Activated T-cell treated with anti-CD3 and anti-CD28 coated beads, Interleukin-2, amount 50 U/mL, for 24 hours (primary cell): Measurements from ENCODE around the gene ELAVL3.
"Not testable (repeated sequence)": the region's sequence is repeated elsewhere in the genome, so short reads cannot be mapped to it uniquely, and the experiment has no call there.

Experiments used
- DNase-seq: peaks from one replicate; pipeline ENCODE4 v3.0.0-alpha.2; 2020
- H3K27ac Mint-ChIP-seq: 2 replicates; pipeline ENCODE4 v1.8.0; 2020; ENCODE audit warnings: mild to moderate bottlenecking, mixed read lengths
- H3K27me3 Mint-ChIP-seq: 2 replicates; pipeline ENCODE4 v1.8.0; 2020; ENCODE audit warnings: mixed read lengths
- H3K36me3 Mint-ChIP-seq: 2 replicates; pipeline ENCODE4 v1.8.0; 2020; ENCODE audit warnings: low read depth, mixed read lengths
- H3K4me1 Mint-ChIP-seq: 2 replicates; pipeline ENCODE4 v1.8.0; 2020; ENCODE audit warnings: low read depth, mixed read lengths
- H3K4me3 Mint-ChIP-seq: 2 replicates; pipeline ENCODE4 v1.8.0; 2020; ENCODE audit warnings: mild to moderate bottlenecking, moderate library complexity, mixed read lengths
- H3K9me3 Mint-ChIP-seq: 2 replicates; pipeline ENCODE4 v1.8.0; 2020; ENCODE audit warnings: mixed read lengths

ELAVL3 gene

GRCh38 chr19:11479090-11479897 lies 1.6 kb downstream of the ELAVL3 start:
- H3K27me3 Mint-ChIP-seq = peaks cover 45% of the 10 kb centered on the region
- DNase-seq = peak; percentile 54
- H3K27ac Mint-ChIP-seq = no peak overlapping the region
- H3K4me3 Mint-ChIP-seq = no peak overlapping the region
- no peaks in the 10 kb centered on the region for H3K9me3 Mint-ChIP-seq
- H3K4me1 Mint-ChIP-seq = peaks cover 22% of the 10 kb centered on the region
- peaks cover 6% of the 10 kb centered on the region for H3K36me3 Mint-ChIP-seq

- no peak for DNase-seq
- Mint-ChIP-seq H3K4me3 (no peak overlapping the region), H3K36me3 (peaks cover 2% of the 10 kb centered on the region), H3K4me1 (peaks cover 22% of the 10 kb centered on the region), H3K27me3 (peaks cover 42% of the 10 kb centered on the region), H3K9me3 (no peaks in the 10 kb centered on the region), H3K27ac (no peak overlapping the region)
Observed at GRCh38 chr19:11478167-11479089, 2.4 kb downstream of the ELAVL3 start.

GRCh38 chr19:11475861-11476260 lies 5.0 kb downstream of the ELAVL3 start:
- Mint-ChIP-seq H3K9me3 (no peaks in the 10 kb centered on the region), H3K4me1 (peaks cover 4% of the 10 kb centered on the region), H3K36me3 (no peaks in the 10 kb centered on the region), H3K27ac (no peak overlapping the region), H3K27me3 (peaks cover 22% of the 10 kb centered on the region), H3K4me3 (no peak overlapping the region)
- no peak for DNase-seq

GRCh38 chr19:11475343-11475742 lies 5.5 kb downstream of the ELAVL3 start:
- H3K36me3 Mint-ChIP-seq, H3K27ac Mint-ChIP-seq, H3K9me3 Mint-ChIP-seq, H3K4me1 Mint-ChIP-seq, H3K4me3 Mint-ChIP-seq, DNase-seq: not testable (repeated sequence)
- H3K27me3 Mint-ChIP-seq = peaks cover 22% of the 10 kb centered on the region

GRCh38 chr19:11473725-11474124 lies 7.1 kb downstream of the ELAVL3 start:
- Mint-ChIP-seq H3K4me3 (no peak overlapping the region), H3K36me3 (no peaks in the 10 kb centered on the region), H3K9me3 (no peaks in the 10 kb centered on the region), H3K27ac (no peak overlapping the region), H3K27me3 (peaks cover 16% of the 10 kb centered on the region), H3K4me1 (no peaks in the 10 kb centered on the region)
- no peak for DNase-seq

- not testable (repeated sequence) for H3K9me3 Mint-ChIP-seq, DNase-seq, H3K27me3 Mint-ChIP-seq, H3K36me3 Mint-ChIP-seq, H3K4me1 Mint-ChIP-seq, H3K4me3 Mint-ChIP-seq, H3K27ac Mint-ChIP-seq
Observed at GRCh38 chr19:11468266-11468845, 12.5 kb downstream of the ELAVL3 start.

GRCh38 chr19:11465600-11465999 lies 15.2 kb downstream of the ELAVL3 start:
- DNase-seq = no peak
- no peaks in the 10 kb centered on the region for H3K36me3 Mint-ChIP-seq
- H3K4me3 Mint-ChIP-seq = no peak overlapping the region
- H3K4me1 Mint-ChIP-seq = no peaks in the 10 kb centered on the region
- no peak overlapping the region for H3K27ac Mint-ChIP-seq
- no peaks in the 10 kb centered on the region for H3K9me3 Mint-ChIP-seq
- H3K27me3 Mint-ChIP-seq = peaks cover 4% of the 10 kb centered on the region

GRCh38 chr19:11464333-11465265 lies 16.2 kb downstream of the ELAVL3 start:
- no peaks in the 10 kb centered on the region for H3K4me1 Mint-ChIP-seq
- H3K36me3 Mint-ChIP-seq = no peaks in the 10 kb centered on the region
- no peak overlapping the region for H3K4me3 Mint-ChIP-seq
- peaks cover 13% of the 10 kb centered on the region for H3K27me3 Mint-ChIP-seq
- H3K9me3 Mint-ChIP-seq = no peaks in the 10 kb centered on the region
- no peak for DNase-seq
- no peak overlapping the region for H3K27ac Mint-ChIP-seq

GRCh38 chr19:11463391-11463790 lies 17.5 kb downstream of the ELAVL3 start:
- no peaks in the 10 kb centered on the region for H3K9me3 Mint-ChIP-seq
- no peak for DNase-seq
- H3K36me3 Mint-ChIP-seq = no peaks in the 10 kb centered on the region
- peaks cover 18% of the 10 kb centered on the region for H3K27me3 Mint-ChIP-seq
- no peaks in the 10 kb centered on the region for H3K4me1 Mint-ChIP-seq
- no peak overlapping the region for H3K4me3 Mint-ChIP-seq
- H3K27ac Mint-ChIP-seq = no peak overlapping the region

GRCh38 chr19:11461453-11461852 lies 19.4 kb downstream of the ELAVL3 start:
- no peaks in the 10 kb centered on the region for H3K9me3 Mint-ChIP-seq
- H3K27me3 Mint-ChIP-seq = peaks cover 22% of the 10 kb centered on the region
- no peak for DNase-seq
- H3K36me3 Mint-ChIP-seq = no peaks in the 10 kb centered on the region
- H3K27ac Mint-ChIP-seq = no peak overlapping the region
- no peaks in the 10 kb centered on the region for H3K4me1 Mint-ChIP-seq
- H3K4me3 Mint-ChIP-seq = no peak overlapping the region

- no peak overlapping the region for H3K27ac Mint-ChIP-seq
- peaks cover 18% of the 10 kb centered on the region for H3K27me3 Mint-ChIP-seq
- H3K9me3 Mint-ChIP-seq = no peaks in the 10 kb centered on the region
- no peaks in the 10 kb centered on the region for H3K36me3 Mint-ChIP-seq
- H3K4me3 Mint-ChIP-seq = no peak overlapping the region
- H3K4me1 Mint-ChIP-seq = no peaks in the 10 kb centered on the region
- DNase-seq = no peak
Observed at GRCh38 chr19:11460207-11460606, 20.6 kb downstream of the ELAVL3 start.

GRCh38 chr19:11458912-11459311 lies 21.9 kb downstream of the ELAVL3 start:
- H3K4me1 Mint-ChIP-seq, H3K4me3 Mint-ChIP-seq, H3K36me3 Mint-ChIP-seq, H3K27ac Mint-ChIP-seq, H3K9me3 Mint-ChIP-seq, DNase-seq: not testable (repeated sequence)
- peaks cover 18% of the 10 kb centered on the region for H3K27me3 Mint-ChIP-seq

- Mint-ChIP-seq H3K36me3 (no peaks in the 10 kb centered on the region), H3K27me3 (peaks cover 18% of the 10 kb centered on the region), H3K9me3 (no peaks in the 10 kb centered on the region), H3K4me3 (no peak overlapping the region), H3K4me1 (no peaks in the 10 kb centered on the region), H3K27ac (no peak overlapping the region)
- DNase-seq = no peak
Observed at GRCh38 chr19:11458236-11458900, 22.5 kb downstream of the ELAVL3 start.
